ENCODE measurements around the gene MAGEB18.

The MAGEB18 gene

DNA sequence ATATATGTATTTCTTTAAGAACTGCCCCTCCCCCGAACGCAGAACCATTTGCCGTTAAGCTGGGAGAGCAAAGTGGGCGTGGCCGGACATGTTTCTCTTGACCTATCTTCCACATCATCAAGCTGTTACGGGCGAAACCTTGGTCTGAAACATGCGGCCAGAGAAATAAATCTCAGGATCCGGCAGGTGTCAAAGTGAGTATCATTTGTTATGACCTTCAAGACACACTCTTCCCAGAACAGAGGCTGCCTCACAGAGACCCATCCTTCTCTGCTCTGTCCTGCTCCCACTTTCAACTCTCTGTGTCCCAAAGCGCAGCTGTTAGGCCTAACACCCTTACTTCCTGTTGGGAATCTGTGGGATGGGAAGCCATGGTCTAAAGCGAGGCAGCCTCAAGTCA is at the start of gene MAGEB18:
MAGEB18 (plus strand) TSS at position 70 of the 400 bp plus-strand sequence. CDS start 643 bp downstream, outside the sequence.
- no peaks in the 10 kb centered on the region for H3K9me3 ChIP-seq (ENCODE audit: control insufficient read depth in 5 of 5, low read length in 5 of 5)
- no peak within 1 kb of the TSS for H3K4me3 ChIP-seq (ENCODE audit: low read depth in 1 of 5, low read length in 5 of 5)
- no peaks in the 10 kb centered on the region for H3K36me3 ChIP-seq (ENCODE audit: control insufficient read depth in 5 of 5, insufficient read depth in 5 of 5, low read length in 5 of 5)
- no peak within 1 kb of the TSS for H3K9ac ChIP-seq (ENCODE audit: low read length in 5 of 5)
- peaks cover 0 to 2% (median 0%) of the 10 kb centered on the region in 5 donors for H3K27me3 ChIP-seq (ENCODE audit: control insufficient read depth in 5 of 5, insufficient read depth in 4 of 5, low read length in 5 of 5)
- H3K27ac ChIP-seq (ENCODE audit: low read depth, low read length), result no peak within 1 kb of the TSS
- H3K4me1 ChIP-seq (ENCODE audit: control insufficient read depth in 5 of 5, insufficient read depth in 5 of 5, low read length in 5 of 5), result no peaks in the 10 kb centered on the region

DNA sequence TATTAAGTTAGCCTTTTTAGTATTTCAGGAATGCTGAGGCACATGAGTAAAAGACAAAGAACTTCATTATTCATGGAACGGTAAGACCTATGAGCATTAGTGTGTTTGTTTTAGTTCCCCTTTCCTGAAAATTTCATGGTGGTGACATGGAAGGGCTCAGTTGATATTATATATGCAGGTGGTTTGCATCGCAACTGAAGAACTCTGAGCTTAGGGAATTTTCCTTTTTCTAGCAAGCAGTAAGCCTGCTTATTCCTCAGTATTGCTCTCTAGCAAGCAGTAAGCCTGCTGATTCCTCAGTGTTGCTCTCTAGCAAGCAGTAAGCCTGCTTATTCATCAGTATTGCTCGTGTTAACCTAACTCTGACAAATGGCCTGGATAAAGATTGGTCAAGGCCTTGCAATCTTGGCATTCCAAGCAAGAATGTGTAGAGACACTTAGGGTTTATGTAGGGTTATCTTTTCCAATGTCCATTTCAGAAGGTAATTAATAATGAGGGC is 37.7 kb upstream of the MAGEB18 start:
- H3K36me3 ChIP-seq (ENCODE audit: control insufficient read depth in 5 of 5, insufficient read depth in 5 of 5, low read length in 5 of 5), result no peaks in the 10 kb centered on the region
- no peak overlapping the region for H3K27ac ChIP-seq (ENCODE audit: low read depth, low read length)
- no peak overlapping the region for H3K4me3 ChIP-seq (ENCODE audit: low read depth in 1 of 5, low read length in 5 of 5)
- no peaks in the 10 kb centered on the region for H3K27me3 ChIP-seq (ENCODE audit: control insufficient read depth in 5 of 5, insufficient read depth in 4 of 5, low read length in 5 of 5)
- H3K9ac ChIP-seq (ENCODE audit: low read length in 5 of 5), result no peak overlapping the region
- H3K4me1 ChIP-seq (ENCODE audit: control insufficient read depth in 5 of 5, insufficient read depth in 5 of 5, low read length in 5 of 5), result no peaks in the 10 kb centered on the region
- H3K9me3 ChIP-seq (ENCODE audit: control insufficient read depth in 5 of 5, low read length in 5 of 5), result no peaks in the 10 kb centered on the region

DNA sequence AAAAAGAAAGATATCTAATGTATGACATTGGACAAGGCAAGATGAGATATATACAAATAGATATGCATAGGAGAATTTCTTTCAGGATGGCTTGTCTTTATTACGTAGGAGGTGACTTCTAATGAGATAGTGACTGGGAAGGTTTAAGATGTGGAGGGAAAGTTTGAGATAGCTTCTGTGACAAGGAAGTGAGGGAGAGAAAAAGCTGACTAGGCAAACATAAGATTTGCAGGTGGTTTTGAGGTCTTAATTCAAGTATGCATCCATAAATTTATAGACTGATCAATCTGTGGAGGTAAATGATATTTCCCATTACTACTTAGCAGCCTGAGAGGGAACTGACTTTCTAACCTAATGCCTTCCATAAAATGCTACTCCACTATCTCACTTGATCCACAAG is 29.0 kb upstream of the MAGEB18 start:
- Histone ChIP-seq H3K4me3 (ENCODE audit: low read depth in 1 of 5, low read length in 5 of 5) (no peak overlapping the region), H3K9ac (ENCODE audit: low read length in 5 of 5) (no peak overlapping the region), H3K9me3 (ENCODE audit: control insufficient read depth in 5 of 5, low read length in 5 of 5) (peaks cover 0 to 2% (median 0%) of the 10 kb centered on the region in 5 donors), H3K27ac (ENCODE audit: low read depth, low read length) (no peak overlapping the region), H3K36me3 (ENCODE audit: control insufficient read depth in 5 of 5, insufficient read depth in 5 of 5, low read length in 5 of 5) (no peaks in the 10 kb centered on the region), H3K27me3 (ENCODE audit: control insufficient read depth in 5 of 5, insufficient read depth in 4 of 5, low read length in 5 of 5) (no peaks in the 10 kb centered on the region), H3K4me1 (ENCODE audit: control insufficient read depth in 5 of 5, insufficient read depth in 5 of 5, low read length in 5 of 5) (no peaks in the 10 kb centered on the region)

DNA sequence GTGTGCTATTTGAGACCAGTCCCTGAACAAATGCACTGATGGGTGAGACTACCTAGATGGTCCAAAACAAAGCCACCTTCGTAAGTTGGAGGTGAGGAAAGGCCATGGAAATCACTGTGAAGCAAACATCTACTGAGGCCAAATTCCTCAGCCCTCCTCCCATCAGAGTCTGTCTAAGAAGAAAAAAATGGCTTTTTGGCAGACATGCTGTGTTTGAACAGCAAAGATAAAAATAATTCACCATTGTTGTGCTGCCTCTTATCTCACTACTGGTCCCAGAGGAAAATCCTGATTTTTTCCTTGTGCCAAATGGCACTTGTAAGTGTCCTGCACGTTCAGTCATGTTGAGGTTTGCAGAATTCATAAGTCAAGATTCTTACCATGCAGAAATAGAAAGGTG is 7.9 kb downstream of the MAGEB18 start:
- no peaks in the 10 kb centered on the region for H3K36me3 ChIP-seq (ENCODE audit: control insufficient read depth in 5 of 5, insufficient read depth in 5 of 5, low read length in 5 of 5)
- H3K4me1 ChIP-seq (ENCODE audit: control insufficient read depth in 5 of 5, insufficient read depth in 5 of 5, low read length in 5 of 5), result no peaks in the 10 kb centered on the region
- H3K4me3 ChIP-seq (ENCODE audit: low read depth in 1 of 5, low read length in 5 of 5), result no peak overlapping the region
- H3K9me3 ChIP-seq (ENCODE audit: control insufficient read depth in 5 of 5, low read length in 5 of 5), result no peaks in the 10 kb centered on the region
- peaks cover 0 to 2% (median 0%) of the 10 kb centered on the region in 5 donors for H3K27me3 ChIP-seq (ENCODE audit: control insufficient read depth in 5 of 5, insufficient read depth in 4 of 5, low read length in 5 of 5)
- no peak overlapping the region for H3K9ac ChIP-seq (ENCODE audit: low read length in 5 of 5)
- H3K27ac ChIP-seq (ENCODE audit: low read depth, low read length), result no peak overlapping the region

DNA sequence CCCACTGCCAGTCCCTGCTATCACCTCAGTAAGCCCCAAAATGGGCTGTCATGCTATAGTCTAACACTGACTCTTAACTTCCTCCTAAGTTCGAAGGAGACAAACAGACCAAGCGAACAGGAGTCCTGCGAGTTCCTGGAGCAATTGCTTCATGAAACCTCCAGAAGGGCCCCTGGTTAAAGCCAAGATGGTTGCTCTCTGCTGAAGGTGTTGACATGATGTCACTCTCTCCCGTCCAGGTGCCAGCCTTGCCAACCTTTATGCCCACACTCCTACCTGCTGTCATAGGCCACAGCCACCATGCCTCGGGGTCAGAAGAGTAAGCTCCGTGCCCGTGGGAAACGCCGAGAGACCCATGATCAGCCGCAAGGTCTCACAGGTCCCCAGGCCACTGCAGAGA is 22.2 kb downstream of the MAGEB18 start, which contains the start of gene MAGEB6B:
MAGEB6B (plus strand) TSS at position 301 of the 400 bp plus-strand sequence; CDS start at position 301, 0 bp downstream.
- H3K9me3 ChIP-seq (ENCODE audit: control insufficient read depth in 5 of 5, low read length in 5 of 5), result peaks cover 0 to 2% (median 0%) of the 10 kb centered on the region in 5 donors
- H3K27me3 ChIP-seq (ENCODE audit: control insufficient read depth in 5 of 5, insufficient read depth in 4 of 5, low read length in 5 of 5), result peaks cover 0 to 3% (median 0%) of the 10 kb centered on the region in 5 donors
- no peak within 1 kb of the TSS for H3K27ac ChIP-seq (ENCODE audit: low read depth, low read length)
- H3K36me3 ChIP-seq (ENCODE audit: control insufficient read depth in 5 of 5, insufficient read depth in 5 of 5, low read length in 5 of 5), result no peaks in the 10 kb centered on the region
- H3K4me1 ChIP-seq (ENCODE audit: control insufficient read depth in 5 of 5, insufficient read depth in 5 of 5, low read length in 5 of 5), result no peaks in the 10 kb centered on the region
- H3K4me3 ChIP-seq (ENCODE audit: low read depth in 1 of 5, low read length in 5 of 5), result no peak within 1 kb of the TSS
- H3K9ac ChIP-seq (ENCODE audit: low read length in 5 of 5), result no peak within 1 kb of the TSS

Data from subcutaneous abdominal adipose tissue (tissue), 5 donors.